Gastroesophageal sphincter (tissue), 3 donors: Measurements from ENCODE around the gene SLCO3A1.

Experiments used
- POLR2AphosphoS5 ChIP-seq: sonication (generic); formaldehyde crosslinking; IDR thresholded peaks from one replicate; pipeline ENCODE4 v1.6.1; 2017; ENCODE audit warnings: antibody characterized with exemption
- TF ChIP-seq, protein P1 (sequence below), 4 experiments: fragments of 200-600 bp in 2 of 4; fragments of 450-650 bp in 2 of 4; sonication (generic) in 1 of 4; IDR thresholded peaks; one replicate each; pipeline ENCODE4 v1.5.1; 2017 to 2019; ENCODE audit warnings: antibody characterized with exemption in 4 of 4, mild to moderate bottlenecking in 2 of 4, moderate library complexity in 2 of 4

DNA sequence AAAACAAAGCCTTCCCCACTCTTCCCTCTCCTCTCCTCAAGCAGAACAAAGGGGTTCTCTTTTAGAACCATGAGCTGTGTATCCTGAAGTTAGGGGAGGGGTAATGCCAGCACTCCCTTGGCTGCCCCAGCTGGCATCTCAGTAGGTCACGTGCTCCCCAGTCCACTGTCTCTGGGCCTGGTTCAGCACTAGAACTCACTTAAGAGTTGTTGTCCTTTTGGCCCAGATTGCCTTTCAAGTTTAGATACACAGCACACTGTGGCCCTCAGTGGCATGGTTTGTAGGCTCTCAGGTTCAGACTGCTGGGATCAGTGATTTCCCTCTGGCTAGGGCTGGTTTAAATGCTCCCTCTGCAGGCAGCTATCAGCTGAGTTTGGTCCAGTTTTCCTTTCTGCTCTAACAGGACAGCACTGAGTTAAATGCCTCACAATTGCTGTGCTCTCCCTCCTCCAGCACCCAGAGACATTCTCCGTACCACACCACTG lies 351.8 kb downstream of the SLCO3A1 start:
- TF ChIP-seq, protein P1, sequence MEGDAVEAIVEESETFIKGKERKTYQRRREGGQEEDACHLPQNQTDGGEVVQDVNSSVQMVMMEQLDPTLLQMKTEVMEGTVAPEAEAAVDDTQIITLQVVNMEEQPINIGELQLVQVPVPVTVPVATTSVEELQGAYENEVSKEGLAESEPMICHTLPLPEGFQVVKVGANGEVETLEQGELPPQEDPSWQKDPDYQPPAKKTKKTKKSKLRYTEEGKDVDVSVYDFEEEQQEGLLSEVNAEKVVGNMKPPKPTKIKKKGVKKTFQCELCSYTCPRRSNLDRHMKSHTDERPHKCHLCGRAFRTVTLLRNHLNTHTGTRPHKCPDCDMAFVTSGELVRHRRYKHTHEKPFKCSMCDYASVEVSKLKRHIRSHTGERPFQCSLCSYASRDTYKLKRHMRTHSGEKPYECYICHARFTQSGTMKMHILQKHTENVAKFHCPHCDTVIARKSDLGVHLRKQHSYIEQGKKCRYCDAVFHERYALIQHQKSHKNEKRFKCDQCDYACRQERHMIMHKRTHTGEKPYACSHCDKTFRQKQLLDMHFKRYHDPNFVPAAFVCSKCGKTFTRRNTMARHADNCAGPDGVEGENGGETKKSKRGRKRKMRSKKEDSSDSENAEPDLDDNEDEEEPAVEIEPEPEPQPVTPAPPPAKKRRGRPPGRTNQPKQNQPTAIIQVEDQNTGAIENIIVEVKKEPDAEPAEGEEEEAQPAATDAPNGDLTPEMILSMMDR (IDR thresholded peaks at IDR 0.05): no peak
- no peak for TF ChIP-seq POLR2AphosphoS5
